HCT116 (cell line): ENCODE results near the gene SRSF2. TPM values are rescaled to one million over a fixed set of nuclear protein-coding genes. Genes with fewer than 3 reads are reported as not detected.

ENCODE experiments used
- ATAC-seq: fragments of 200-7000 bp; cut with Tn5 transposase; 2 replicates; pipeline ENCODE4 v1.9.1; 2020; ENCODE audit warnings: mild to moderate bottlenecking, moderate library complexity
- BruUV-seq: library from RNA; stranded (reverse); fragments of 400-500 nt; replicated peaks from 2 replicates; lab custom pipeline; 2021; lab: Mats Ljungman, UMichigan
- CTCF ChIA-PET: fragments of 300-600 bp; sonication (Branson Sonifier 250); formaldehyde crosslinking; loops from one replicate; lab custom pipeline; 2021; ENCODE audit warnings: antibody characterized with exemption; lab: Charles Lee
- POLR2A ChIA-PET: fragments of 300-600, 350-600 bp; sonication (Branson Sonifier 250); formaldehyde crosslinking; loops from one replicate; lab custom pipeline; 2021; ENCODE audit warnings: antibody characterized with exemption; lab: Charles Lee
- RAD21 ChIA-PET, 2 experiments: fragments of 300-600 bp; sonication (Branson Sonifier 250); formaldehyde crosslinking; loops; one replicate each; lab custom pipeline; 2023; ENCODE audit warnings: low total read pairs in 2 of 2; ENCODE audit not compliant: uncharacterized antibody in 2 of 2, unreplicated experiment in 2 of 2, low non-redundant PET in 1 of 2; lab: Charles Lee
- DNase-seq: peaks from one replicate; pipeline ENCODE4 v3.0.0-alpha.2; 2010; ENCODE audit warnings: low read depth, low spot score
- H2AFZ ChIP-seq: fragments of 200-600 bp; shearing (Covaris generic), sonication (generic); 2 replicates; pipeline ENCODE4 v1.6.1; 2017; ENCODE audit warnings: low read depth, mixed run types, mixed read lengths, antibody characterized with exemption, low read length; ENCODE audit not compliant: poor library complexity, severe bottlenecking
- H3K27ac ChIP-seq: 2 replicates; pipeline ENCODE4 v1.5.1; 2012; ENCODE audit warnings: low read depth, low read length
- H3K27me3 ChIP-seq: fragments of 200-600 bp; sonication (generic); 2 replicates; pipeline ENCODE4 v1.6.1; 2016; ENCODE audit warnings: mixed run types, low read length, mixed read lengths; ENCODE audit not compliant: insufficient read depth
- H3K36me3 ChIP-seq, 2 experiments: fragments of 200-500 bp in 1 of 2; fragments of 200-600 bp in 1 of 2; sonication (Bioruptor generic) in 1 of 2; sonication (generic) in 1 of 2; 2 replicates each; pipeline versions ENCODE4 v1.5.1 to v1.6.1; 2014 to 2016; ENCODE audit warnings: low read length in 2 of 2, inconsistent platforms in 1 of 2, mixed read lengths in 1 of 2, mixed run types in 1 of 2; ENCODE audit not compliant: insufficient read depth in 2 of 2, control insufficient read depth in 1 of 2
- H3K4me1 ChIP-seq, 2 experiments: fragments of 200-600 bp in 1 of 2; sonication (generic) in 1 of 2; 2 replicates each; pipeline versions ENCODE4 v1.5.1 to v1.6.1; 2012 to 2017; ENCODE audit warnings: low read length in 2 of 2, inconsistent platforms in 1 of 2, mild to moderate bottlenecking in 1 of 2, mixed read lengths in 1 of 2, mixed run types in 1 of 2, moderate library complexity in 1 of 2; ENCODE audit not compliant: insufficient read depth in 2 of 2, control insufficient read depth in 1 of 2
- H3K4me2 ChIP-seq: fragments of 200-600 bp; sonication (generic); 2 replicates; pipeline ENCODE4 v1.6.1; 2017; ENCODE audit warnings: mixed run types, low read length, mixed read lengths
- H3K4me3 ChIP-seq, 2 experiments: fragments of 200-600 bp in 1 of 2; sonication (generic) in 1 of 2; replicated peaks in 1 of 2; 2 replicates each; pipeline ENCODE4 v1.5.1; 2011 to 2016; ENCODE audit warnings: low read length in 2 of 2, control low read depth in 1 of 2, low read depth in 1 of 2, mild to moderate bottlenecking in 1 of 2, mixed read lengths in 1 of 2, mixed run types in 1 of 2
- H3K79me2 ChIP-seq: fragments of 200-600 bp; sonication (generic); 2 replicates; pipeline ENCODE4 v1.6.1; 2017; ENCODE audit warnings: mild to moderate bottlenecking, mixed run types, low read length, moderate library complexity, mixed read lengths; ENCODE audit not compliant: insufficient read depth
- H3K9ac ChIP-seq: fragments of 200-600 bp; sonication (generic); 2 replicates; pipeline ENCODE4 v1.6.1; 2016; ENCODE audit warnings: low read length, mixed read lengths
- H3K9me2 ChIP-seq: fragments of 200-600 bp; sonication (generic), shearing (Covaris generic); 2 replicates; pipeline ENCODE4 v1.6.1; 2017; ENCODE audit warnings: mixed run types, mild to moderate bottlenecking, moderate library complexity; ENCODE audit not compliant: insufficient read depth
- H3K9me3 ChIP-seq, 2 experiments: fragments of 200-500 bp in 1 of 2; fragments of 200-600 bp in 1 of 2; sonication (Bioruptor generic) in 1 of 2; sonication (generic) in 1 of 2; 2 replicates each; pipeline ENCODE4 v1.6.1; 2014 to 2017; ENCODE audit warnings: low read length in 2 of 2, mixed read lengths in 2 of 2, inconsistent platforms in 1 of 2, low read depth in 1 of 2, mild to moderate bottlenecking in 1 of 2, mixed run types in 1 of 2, moderate library complexity in 1 of 2; ENCODE audit not compliant: control insufficient read depth in 1 of 2, insufficient read depth in 1 of 2
- H4K20me1 ChIP-seq: fragments of 200-600 bp; sonication (generic), shearing (Covaris generic); 2 replicates; pipeline ENCODE4 v1.6.1; 2017; ENCODE audit warnings: mixed run types, mild to moderate bottlenecking, moderate library complexity; ENCODE audit not compliant: insufficient read depth
- ELF1 ChIP-seq: IDR thresholded peaks from 2 replicates; pipeline ENCODE4 v1.6.1; 2012; ENCODE audit warnings: low read depth, borderline replicate concordance
- EZH2 ChIP-seq: fragments of 200-600 bp; sonication (generic); IDR thresholded peaks from 2 replicates; pipeline ENCODE4 v1.6.1; 2017; ENCODE audit warnings: antibody characterized with exemption, mixed run types
- POLR2AphosphoS5 ChIP-seq: IDR thresholded peaks from 2 replicates; pipeline ENCODE4 v1.6.1; 2011; ENCODE audit warnings: mild to moderate bottlenecking, low read depth, low read length, moderate library complexity
- SIN3A ChIP-seq: IDR thresholded peaks from 2 replicates; pipeline ENCODE4 v1.6.1; 2012; ENCODE audit warnings: low read depth
- SP1 ChIP-seq: IDR thresholded peaks from 2 replicates; pipeline ENCODE4 v1.6.1; 2012; ENCODE audit warnings: low read depth
- YY1 ChIP-seq: IDR thresholded peaks from 2 replicates; pipeline ENCODE4 v1.6.1; 2011; ENCODE audit warnings: low read length, low read depth, moderate library complexity, mild to moderate bottlenecking; ENCODE audit not compliant: insufficient replicate concordance; ENCODE audit errors: extremely low read depth
- ZFX ChIP-seq: fragments of 450-650 bp; IDR thresholded peaks from 2 replicates; pipeline ENCODE4 v1.6.1; 2017
- ZNF274 ChIP-seq: fragments of 200-500 bp; sonication (Bioruptor generic); IDR thresholded peaks from 2 replicates; pipeline ENCODE4 v1.6.1; 2014; ENCODE audit warnings: mild to moderate bottlenecking, low read depth, low read length, inconsistent platforms
- intact Hi-C: fragments of 100-400 bp; cut with micrococcal nuclease; formaldehyde crosslinking; loops from 2 replicates; pipeline ENCODE4 v1.10.0; 2022
- total RNA-seq: library from RNA; stranded (reverse); gene quantifications from one replicate; pipeline ENCODE4 v1.2.1, GENCODE V29; 2021; ENCODE audit not compliant: unreplicated experiment
- TF ChIP-seq, protein P1 (sequence below), 3 experiments: fragments of 200-600 bp in 1 of 3; sonication (generic) in 1 of 3; IDR thresholded peaks in 2 of 3; conservative IDR thresholded peaks in 1 of 3; 2 replicates each; pipeline ENCODE4 v1.5.1; 2012 to 2017; ENCODE audit warnings: low read depth in 2 of 3, low read length in 2 of 3, antibody characterized with exemption in 1 of 3, borderline replicate concordance in 1 of 3, control low read depth in 1 of 3, mild to moderate bottlenecking in 1 of 3, mixed read lengths in 1 of 3, mixed run types in 1 of 3, moderate library complexity in 1 of 3; ENCODE audit not compliant: insufficient read depth in 1 of 3

SRSF2 gene
- total RNA-seq, 1 experiment from 2014 or later: 422 TPM

DNA sequence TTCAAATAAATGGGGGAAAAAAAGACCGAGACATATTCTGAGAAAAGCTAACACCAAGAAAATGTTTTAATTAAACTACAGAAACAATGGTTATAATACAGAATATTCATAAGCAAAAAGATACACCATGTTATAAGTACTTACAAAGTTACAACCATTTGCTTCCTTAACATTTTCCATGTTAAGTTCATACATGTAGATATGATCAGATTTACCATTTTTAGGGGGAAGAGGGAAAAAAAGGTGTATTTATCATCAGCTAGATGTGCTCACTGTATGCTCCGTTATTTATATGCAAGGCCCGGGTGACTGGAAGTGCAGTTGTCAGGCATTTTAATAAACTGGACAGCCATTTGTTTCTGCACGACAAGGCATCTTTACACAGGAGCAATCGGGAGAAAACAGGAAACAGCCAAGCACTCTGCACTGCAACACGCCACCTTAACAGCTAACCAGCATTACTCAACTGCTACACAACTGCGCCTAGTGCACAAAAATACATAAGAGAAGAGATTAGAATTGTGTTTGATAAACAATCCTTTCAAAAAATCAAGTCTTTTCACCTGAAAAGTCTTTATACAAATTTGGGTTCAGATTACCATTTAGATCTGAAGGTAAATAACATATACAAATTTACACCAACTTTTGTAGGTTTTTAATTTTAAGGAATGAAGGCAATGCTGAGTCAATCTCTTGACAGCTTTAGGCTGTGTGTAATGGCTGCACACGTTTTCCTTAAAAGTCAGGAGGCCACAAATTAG is 2.9 kb downstream of the SRSF2 start:
- peak overlapping the region in 1 of 2 experiments; percentile 71; a peak in 2 of 4 replicates for H3K4me3 ChIP-seq
- H3K36me3 ChIP-seq: peaks cover 39 to 52% of the 10 kb centered on the region in 2 experiments
- no peaks in the 10 kb centered on the region for H3K27me3 ChIP-seq
- CTCF ChIA-PET: no interaction called here
- no peak for TF ChIP-seq ELF1
- TF ChIP-seq SP1: no peak
- TF ChIP-seq ZNF274: no peak
- peak; percentile 19; the same call in 1 of the 2 replicates for TF ChIP-seq SIN3A
- TF ChIP-seq, protein P1, sequence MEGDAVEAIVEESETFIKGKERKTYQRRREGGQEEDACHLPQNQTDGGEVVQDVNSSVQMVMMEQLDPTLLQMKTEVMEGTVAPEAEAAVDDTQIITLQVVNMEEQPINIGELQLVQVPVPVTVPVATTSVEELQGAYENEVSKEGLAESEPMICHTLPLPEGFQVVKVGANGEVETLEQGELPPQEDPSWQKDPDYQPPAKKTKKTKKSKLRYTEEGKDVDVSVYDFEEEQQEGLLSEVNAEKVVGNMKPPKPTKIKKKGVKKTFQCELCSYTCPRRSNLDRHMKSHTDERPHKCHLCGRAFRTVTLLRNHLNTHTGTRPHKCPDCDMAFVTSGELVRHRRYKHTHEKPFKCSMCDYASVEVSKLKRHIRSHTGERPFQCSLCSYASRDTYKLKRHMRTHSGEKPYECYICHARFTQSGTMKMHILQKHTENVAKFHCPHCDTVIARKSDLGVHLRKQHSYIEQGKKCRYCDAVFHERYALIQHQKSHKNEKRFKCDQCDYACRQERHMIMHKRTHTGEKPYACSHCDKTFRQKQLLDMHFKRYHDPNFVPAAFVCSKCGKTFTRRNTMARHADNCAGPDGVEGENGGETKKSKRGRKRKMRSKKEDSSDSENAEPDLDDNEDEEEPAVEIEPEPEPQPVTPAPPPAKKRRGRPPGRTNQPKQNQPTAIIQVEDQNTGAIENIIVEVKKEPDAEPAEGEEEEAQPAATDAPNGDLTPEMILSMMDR (IDR thresholded peaks at IDR 0.05 in 2 of 3, conservative IDR thresholded peaks at IDR 0.05 in 1 of 3; ENCODE audit: borderline replicate concordance in 1 of 3, insufficient read depth in 1 of 3, low read depth in 2 of 3, low read length in 2 of 3): no peak
- TF ChIP-seq EZH2: no peak
- TF ChIP-seq ZFX: no peak
- no peak for TF ChIP-seq YY1
- TF ChIP-seq POLR2AphosphoS5: peak; percentile 40
- H4K20me1 ChIP-seq: peaks cover 39% of the 10 kb centered on the region
- no peak for DNase-seq
- BruUV-seq: no TSS peak
- no peaks in the 10 kb centered on the region for H3K9me2 ChIP-seq
- no peaks in the 10 kb centered on the region for H3K9me3 ChIP-seq
- intact Hi-C loops: no loop called here
- H3K4me1 ChIP-seq: peaks cover 16 to 34% of the 10 kb centered on the region in 2 experiments
- H3K4me2 ChIP-seq: peak overlapping the region; percentile 83
- peak overlapping the region; percentile 97 for H3K9ac ChIP-seq
- H2AFZ ChIP-seq: no peak overlapping the region
- no peak for ATAC-seq
- H3K79me2 ChIP-seq: peaks cover 75% of the 10 kb centered on the region
- H3K27ac ChIP-seq: peak overlapping the region; percentile 92; the same call in 1 of the 2 replicates
- RAD21 ChIA-PET: no interaction called here
- POLR2A ChIA-PET: interaction anchor here (0.6 to 1.2 kb wide), 2 partner anchors 11 to 172 kb away, joined by 3 to 4 read pairs; no protein-coding TSS in a partner anchor
